ENCODE measurements around the gene THSD4. TPM values are rescaled to one million over a fixed set of nuclear protein-coding genes. Genes with fewer than 3 reads are reported as not detected.

The THSD4 gene
- total and polyA plus RNA-seq, 2 of the 4 experiments (the other 2 are of a cell fraction), result 25.5 to 31.1 TPM

DNA sequence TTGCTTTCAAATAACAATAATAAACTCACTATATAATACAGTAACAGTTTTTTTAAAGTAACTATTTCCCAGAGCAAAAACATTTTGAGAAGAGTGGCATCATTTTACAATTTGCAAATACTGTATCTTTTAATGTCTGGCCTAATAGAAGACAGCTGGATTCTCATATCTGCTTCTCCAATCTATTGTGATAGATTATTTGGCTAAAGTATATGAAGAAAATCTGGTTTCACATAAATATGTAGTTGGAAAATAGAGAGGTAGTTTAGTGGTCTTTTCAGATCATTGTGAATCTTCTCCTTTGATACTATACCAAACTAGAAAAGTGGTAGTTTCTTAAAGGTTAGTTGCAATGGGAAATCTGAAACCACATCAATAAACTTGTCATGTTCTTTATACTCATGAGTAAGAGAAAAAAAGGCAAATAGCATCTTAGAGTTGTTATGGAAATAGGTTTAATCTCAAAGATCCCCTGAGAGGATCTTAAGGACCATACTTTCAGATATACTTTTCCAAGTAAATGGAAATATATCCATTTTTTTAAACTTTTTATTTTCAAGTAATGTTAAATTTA is 570.2 kb downstream of the THSD4 start:
- DNase-seq (no peak), ATAC-seq (ENCODE audit: low read depth) (no peak)
- H2AK5ac ChIP-seq (ENCODE audit: low read depth, low read length), result no peak overlapping the region
- peaks cover 0 to 3% of the 10 kb centered on the region in 2 experiments; a peak in 1 of 4 replicates for H3K79me1 ChIP-seq (ENCODE audit: low read depth in 1 of 2, low read length in 2 of 2)
- H3K27ac ChIP-seq (ENCODE audit: insufficient read depth, low read length), result no peak overlapping the region
- H2BK120ac ChIP-seq (ENCODE audit: low read depth, low read length), result no peak overlapping the region; the same call in 1 of the 2 replicates
- no peak overlapping the region for H2BK5ac ChIP-seq (ENCODE audit: low read depth, low read length, poor library complexity, severe bottlenecking)
- H3K23ac ChIP-seq (ENCODE audit: low read depth, low read length), result no peak overlapping the region
- H3K56ac ChIP-seq (ENCODE audit: extremely low read depth, insufficient read depth, low read length), result no peak overlapping the region
- H3K14ac ChIP-seq (replicated peaks; ENCODE audit: low read depth, low read length), result no peak overlapping the region
- TF ChIP-seq RFX5 (IDR thresholded peaks at IDR 0.05; ENCODE audit: low read depth, low read length) (no peak), RAD21 (IDR thresholded peaks at IDR 0.05; ENCODE audit: low read length) (no peak), CHD1 (IDR thresholded peaks at IDR 0.05; ENCODE audit: low read depth, low read length) (no peak), CTCF (conservative IDR thresholded peaks at IDR 0.05; ENCODE audit: low read depth, low read length) (no peak), POLR2A (IDR thresholded peaks at IDR 0.05; ENCODE audit: low read depth, low read length) (no peak), FOS (IDR thresholded peaks at IDR 0.05; ENCODE audit: low read depth, low read length) (no peak), MAZ (IDR thresholded peaks at IDR 0.05; ENCODE audit: borderline replicate concordance, low read depth, low read length) (no peak), CEBPB (IDR thresholded peaks at IDR 0.05; ENCODE audit: low read depth, low read length) (no peak), BHLHE40 (IDR thresholded peaks at IDR 0.05; ENCODE audit: low read depth, low read length) (no peak), MAFK (IDR thresholded peaks at IDR 0.05; ENCODE audit: low read depth, low read length) (no peak)
- TF ChIP-seq, protein P1, sequence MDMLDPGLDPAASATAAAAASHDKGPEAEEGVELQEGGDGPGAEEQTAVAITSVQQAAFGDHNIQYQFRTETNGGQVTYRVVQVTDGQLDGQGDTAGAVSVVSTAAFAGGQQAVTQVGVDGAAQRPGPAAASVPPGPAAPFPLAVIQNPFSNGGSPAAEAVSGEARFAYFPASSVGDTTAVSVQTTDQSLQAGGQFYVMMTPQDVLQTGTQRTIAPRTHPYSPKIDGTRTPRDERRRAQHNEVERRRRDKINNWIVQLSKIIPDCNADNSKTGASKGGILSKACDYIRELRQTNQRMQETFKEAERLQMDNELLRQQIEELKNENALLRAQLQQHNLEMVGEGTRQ (IDR thresholded peaks at IDR 0.05; ENCODE audit: low read depth, low read length), result no peak
- H3K9me3 ChIP-seq (ENCODE audit: control insufficient read depth, insufficient read depth, low read length), result 0 out of 2 replicates have a peak, but pooled peaks cover 2% of the 10 kb centered on the region
- no peak overlapping the region for H4K5ac ChIP-seq (ENCODE audit: low read depth, low read length)
- ChIA-PET CTCF (no interaction called here), POLR2A (ENCODE audit: unreplicated experiment) (no interaction called here)
- dilution Hi-C loops (cut with HindIII; ENCODE audit: low sequenced_read_pairs, unreplicated experiment), result no loop called here
- H4K91ac ChIP-seq (ENCODE audit: insufficient read depth, low read depth, low read length), result no peak overlapping the region
- H3K4me3 ChIP-seq (ENCODE audit: insufficient read depth, low read depth, low read length), result no peak overlapping the region
- no peak overlapping the region for H2BK15ac ChIP-seq (ENCODE audit: low read depth, low read length)
- no peak overlapping the region for H3K4ac ChIP-seq (ENCODE audit: low read depth, low read length)
- in situ Hi-C loops (cut with MboI; ENCODE audit: low sequenced_read_pairs), result no loop called here
- H3K4me1 ChIP-seq (ENCODE audit: control insufficient read depth, insufficient read depth, low read length), result peaks cover 7% of the 10 kb centered on the region
- H2BK20ac ChIP-seq (ENCODE audit: low read depth, low read length), result no peak overlapping the region
- no peak overlapping the region for H2AK9ac ChIP-seq (replicated peaks; ENCODE audit: low read depth, low read length, poor library complexity)
- peaks cover 13% of the 10 kb centered on the region for H3K9me1 ChIP-seq (ENCODE audit: insufficient read depth, low read length)
- no peak overlapping the region for H2AFZ ChIP-seq (replicated peaks; ENCODE audit: low read length, poor library complexity)
- intact Hi-C loops (cut with micrococcal nuclease), result no loop called here
- H3K4me2 ChIP-seq (ENCODE audit: low read depth, low read length), result no peak overlapping the region
- H4K8ac ChIP-seq (ENCODE audit: low read depth in 2 of 2, low read length in 2 of 2), result no peak overlapping the region
- H3K9ac ChIP-seq (ENCODE audit: low read depth, low read length), result no peak overlapping the region
- H4K20me1 ChIP-seq (ENCODE audit: insufficient read depth, low read length), result no peaks in the 10 kb centered on the region
- no TSS peak for BruUV-seq (replicated peaks)
- no peaks in the 10 kb centered on the region for H3K27me3 ChIP-seq (ENCODE audit: control insufficient read depth, insufficient read depth, low read length)
- no peaks in the 10 kb centered on the region for H3K36me3 ChIP-seq (ENCODE audit: control insufficient read depth, insufficient read depth, low read length)
- no peak overlapping the region for H3K18ac ChIP-seq (ENCODE audit: low read depth, low read length)

All from IMR-90 (cell line).